Measurements from ENCODE around the gene DEXI.
"Not testable (repeated sequence)": the region's sequence is repeated elsewhere in the genome, so short reads cannot be mapped to it uniquely, and the experiment has no call there.

Gene DEXI

GRCh38 chr16:10951026-10951425 lies 8.8 kb upstream of the DEXI start:
- Histone ChIP-seq H3K4me3 (ENCODE audit: low read depth, low read length) (no peak overlapping the region), H3K9ac (ENCODE audit: low read length) (no peak overlapping the region), H3K27ac (ENCODE audit: low read depth, low read length) (no peak overlapping the region), H3K36me3 (ENCODE audit: control insufficient read depth, insufficient read depth, low read length) (no peaks in the 10 kb centered on the region), H3K27me3 (ENCODE audit: control insufficient read depth, insufficient read depth, low read length) (no peaks in the 10 kb centered on the region), H3K9me3 (ENCODE audit: control insufficient read depth, insufficient read depth, low read depth, low read length) (no peaks in the 10 kb centered on the region), H3K4me1 (ENCODE audit: control insufficient read depth, insufficient read depth, low read length) (peaks cover 52% of the 10 kb centered on the region)

GRCh38 chr16:10950393-10950792 lies 8.1 kb upstream of the DEXI start:
- Histone ChIP-seq H3K27ac (ENCODE audit: low read depth, low read length) (no peak overlapping the region), H3K9ac (ENCODE audit: low read length) (no peak overlapping the region)

DNA sequence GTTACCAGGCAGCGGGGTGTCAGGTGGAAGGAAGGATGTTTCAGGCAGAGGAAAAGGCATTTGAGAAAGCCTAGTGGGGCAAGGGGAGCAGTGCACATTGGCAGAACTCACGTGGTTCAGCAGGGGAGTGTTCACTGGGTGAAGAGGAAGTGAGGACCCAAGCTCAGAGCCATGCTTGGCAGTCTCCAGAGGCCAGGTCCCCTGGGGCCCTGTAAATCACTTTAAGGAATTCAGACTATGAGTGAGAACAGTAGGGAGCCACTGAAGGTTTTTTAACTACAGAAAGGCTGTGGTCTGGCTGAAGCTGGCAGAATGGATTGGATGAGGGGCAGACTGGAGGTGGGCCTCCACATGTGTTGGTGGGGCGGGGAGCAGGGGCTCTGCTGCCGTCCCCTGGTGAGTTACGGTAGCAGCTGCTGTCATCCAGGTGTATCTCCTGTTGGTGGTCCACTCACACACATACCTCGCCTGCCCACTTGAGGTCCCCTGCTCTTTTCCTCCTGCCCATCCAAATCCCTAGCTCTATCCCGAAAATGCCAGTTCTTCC lies 7.2 kb upstream of the DEXI start:
- Histone ChIP-seq H3K9ac (ENCODE audit: low read length) (no peak overlapping the region), H3K27ac (ENCODE audit: low read depth, low read length) (no peak overlapping the region), H3K36me3 (ENCODE audit: control insufficient read depth, insufficient read depth, low read length) (no peaks in the 10 kb centered on the region), H3K4me3 (ENCODE audit: low read depth, low read length) (no peak overlapping the region; the same call in 1 of the 2 replicates), H3K4me1 (ENCODE audit: control insufficient read depth, insufficient read depth, low read length) (peaks cover 64% of the 10 kb centered on the region), H3K27me3 (ENCODE audit: control insufficient read depth, insufficient read depth, low read length) (no peaks in the 10 kb centered on the region; the same call in 1 of the 2 replicates), H3K9me3 (ENCODE audit: control insufficient read depth, insufficient read depth, low read depth, low read length) (no peaks in the 10 kb centered on the region)

More at GRCh38 chr16:10950393-10950792, 8.1 kb upstream of the DEXI start:
- Histone ChIP-seq H3K9me3 (ENCODE audit: control insufficient read depth, insufficient read depth, low read depth, low read length) (no peaks in the 10 kb centered on the region), H3K36me3 (ENCODE audit: control insufficient read depth, insufficient read depth, low read length) (no peaks in the 10 kb centered on the region), H3K27me3 (ENCODE audit: control insufficient read depth, insufficient read depth, low read length) (no peaks in the 10 kb centered on the region), H3K4me1 (ENCODE audit: control insufficient read depth, insufficient read depth, low read length) (peaks cover 58% of the 10 kb centered on the region), H3K4me3 (ENCODE audit: low read depth, low read length) (no peak overlapping the region)

- Histone ChIP-seq H3K9me3 (ENCODE audit: control insufficient read depth, insufficient read depth, low read depth, low read length) (no peaks in the 10 kb centered on the region), H3K27ac (ENCODE audit: low read depth, low read length) (no peak overlapping the region), H3K27me3 (ENCODE audit: control insufficient read depth, insufficient read depth, low read length) (no peaks in the 10 kb centered on the region; the same call in 1 of the 2 replicates), H3K36me3 (ENCODE audit: control insufficient read depth, insufficient read depth, low read length) (no peaks in the 10 kb centered on the region), H3K4me3 (ENCODE audit: low read depth, low read length) (no peak overlapping the region), H3K4me1 (ENCODE audit: control insufficient read depth, insufficient read depth, low read length) (peaks cover 72% of the 10 kb centered on the region), H3K9ac (ENCODE audit: low read length) (no peak overlapping the region)
Observed at GRCh38 chr16:10947211-10947787, 5.0 kb upstream of the DEXI start.

DNA sequence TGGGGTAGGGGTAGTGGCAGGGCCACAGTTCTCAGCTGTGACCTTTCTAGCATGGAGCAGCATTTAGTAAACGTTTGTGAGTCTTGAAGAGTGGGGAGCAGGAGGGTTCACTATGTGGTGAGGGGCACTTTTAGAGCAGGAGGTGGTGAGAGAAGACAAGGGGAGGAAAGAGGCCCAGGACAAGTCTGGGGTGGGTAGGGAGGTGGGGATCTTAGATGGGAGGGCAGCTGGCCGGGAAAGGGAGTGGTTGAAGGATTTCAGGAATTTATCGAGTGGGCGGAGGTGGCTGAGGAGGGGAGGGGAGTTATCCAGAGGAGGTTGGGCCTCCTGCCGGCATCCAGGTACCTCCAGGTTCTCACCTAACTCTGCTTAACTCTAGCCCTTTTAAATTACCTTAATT lies 4.0 kb upstream of the DEXI start:
- Histone ChIP-seq H3K9me3 (ENCODE audit: control insufficient read depth, insufficient read depth, low read depth, low read length) (no peaks in the 10 kb centered on the region), H3K4me3 (ENCODE audit: low read depth, low read length) (peak overlapping the region; percentile 91), H3K36me3 (ENCODE audit: control insufficient read depth, insufficient read depth, low read length) (no peaks in the 10 kb centered on the region), H3K9ac (ENCODE audit: low read length) (peak overlapping the region; percentile 14), H3K27me3 (ENCODE audit: control insufficient read depth, insufficient read depth, low read length) (no peaks in the 10 kb centered on the region; the same call in 1 of the 2 replicates), H3K4me1 (ENCODE audit: control insufficient read depth, insufficient read depth, low read length) (peaks cover 67% of the 10 kb centered on the region), H3K27ac (ENCODE audit: low read depth, low read length) (no peak overlapping the region)

DNA sequence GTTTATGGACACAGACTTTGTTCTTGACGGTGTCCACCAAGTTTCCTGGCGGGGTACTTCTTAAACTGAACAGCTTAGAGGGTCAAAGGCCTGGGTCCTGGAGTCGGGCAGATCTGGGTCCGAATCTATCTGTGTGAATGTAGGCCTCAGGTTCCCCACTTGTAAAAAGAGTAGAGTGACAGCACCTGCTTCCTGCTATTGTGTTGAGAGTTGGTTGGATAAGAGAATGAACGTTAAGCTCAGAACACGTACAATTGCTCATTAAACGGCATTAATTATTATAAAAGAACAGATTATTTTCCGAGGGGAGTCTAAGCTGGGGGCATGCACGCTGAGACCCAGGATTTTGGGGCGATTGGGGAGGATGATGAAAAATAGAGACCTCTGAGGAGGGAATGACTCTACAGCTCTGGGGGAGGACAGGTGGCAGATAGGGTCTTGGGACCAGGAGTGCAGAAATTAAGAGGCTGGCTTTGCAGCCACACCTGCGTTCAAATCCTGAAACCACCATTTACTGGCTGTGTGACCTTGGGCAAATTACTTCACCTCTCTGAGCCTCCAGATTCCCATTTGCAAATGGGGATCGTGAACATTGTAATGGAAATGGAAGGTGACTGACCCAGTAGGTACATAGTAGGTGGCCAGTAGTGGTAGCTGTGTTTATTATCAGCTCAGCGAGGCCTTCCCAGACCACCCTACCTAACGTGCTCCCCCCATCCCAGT lies 3.0 kb upstream of the DEXI start:
- Histone ChIP-seq H3K36me3 (ENCODE audit: control insufficient read depth, insufficient read depth, low read length) (no peaks in the 10 kb centered on the region), H3K27ac (ENCODE audit: low read depth, low read length) (no peak overlapping the region), H3K9me3 (ENCODE audit: control insufficient read depth, insufficient read depth, low read depth, low read length) (no peaks in the 10 kb centered on the region), H3K9ac (ENCODE audit: low read length) (no peak overlapping the region), H3K27me3 (ENCODE audit: control insufficient read depth, insufficient read depth, low read length) (no peaks in the 10 kb centered on the region; the same call in 1 of the 2 replicates), H3K4me1 (ENCODE audit: control insufficient read depth, insufficient read depth, low read length) (peaks cover 65% of the 10 kb centered on the region), H3K4me3 (ENCODE audit: low read depth, low read length) (peak overlapping the region; percentile 91)

GRCh38 chr16:10944249-10945064 lies 2.2 kb upstream of the DEXI start, which contains the start of gene CLEC16A:
CLEC16A (plus strand) TSS chr16:10944564; CDS start chr16:10944718, 154 bp downstream.
- no peak within 1 kb of the TSS for H3K9ac ChIP-seq (ENCODE audit: low read length)
- H3K36me3 ChIP-seq (ENCODE audit: control insufficient read depth, insufficient read depth, low read length), result no peaks in the 10 kb centered on the region
- peak within 1 kb of the TSS; percentile 91 for H3K4me3 ChIP-seq (ENCODE audit: low read depth, low read length)
- no peaks in the 10 kb centered on the region; the same call in 1 of the 2 replicates for H3K27me3 ChIP-seq (ENCODE audit: control insufficient read depth, insufficient read depth, low read length)
- peaks cover 62% of the 10 kb centered on the region for H3K4me1 ChIP-seq (ENCODE audit: control insufficient read depth, insufficient read depth, low read length)
- no peak within 1 kb of the TSS; the same call in 1 of the 2 replicates for H3K27ac ChIP-seq (ENCODE audit: low read depth, low read length)
- no peaks in the 10 kb centered on the region for H3K9me3 ChIP-seq (ENCODE audit: control insufficient read depth, insufficient read depth, low read depth, low read length)

DNA sequence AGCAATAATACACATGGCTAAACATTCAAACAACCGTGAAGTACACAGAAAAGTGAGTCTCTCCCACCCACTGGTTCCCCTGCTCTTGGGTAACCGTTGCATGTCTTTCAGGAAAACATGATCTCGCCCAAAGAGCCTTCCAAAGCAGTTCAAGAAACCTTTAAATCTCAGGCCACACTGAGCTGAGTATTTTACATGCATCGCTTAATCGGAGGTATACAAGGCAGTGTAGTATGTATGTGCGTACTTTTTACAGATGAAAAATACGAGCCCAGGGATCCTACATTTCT lies 741 bp upstream of the DEXI start:
- peaks cover 48% of the 10 kb centered on the region for H3K4me1 ChIP-seq (ENCODE audit: control insufficient read depth, insufficient read depth, low read length)
- H3K9ac ChIP-seq (ENCODE audit: low read length), result no peak overlapping the region
- H3K27ac ChIP-seq (ENCODE audit: low read depth, low read length), result no peak overlapping the region
- H3K27me3 ChIP-seq (ENCODE audit: control insufficient read depth, insufficient read depth, low read length), result no peaks in the 10 kb centered on the region; the same call in 1 of the 2 replicates
- peak overlapping the region; percentile 79 for H3K4me3 ChIP-seq (ENCODE audit: low read depth, low read length)
- peaks cover 12% of the 10 kb centered on the region for H3K36me3 ChIP-seq (ENCODE audit: control insufficient read depth, insufficient read depth, low read length)
- H3K9me3 ChIP-seq (ENCODE audit: control insufficient read depth, insufficient read depth, low read depth, low read length), result no peaks in the 10 kb centered on the region

- not testable (repeated sequence) for H3K27ac ChIP-seq (ENCODE audit: low read depth, low read length); H3K9me3 ChIP-seq (ENCODE audit: control insufficient read depth, insufficient read depth, low read depth, low read length); H3K27me3 ChIP-seq (ENCODE audit: control insufficient read depth, insufficient read depth, low read length)
- Histone ChIP-seq H3K4me3 (ENCODE audit: low read depth, low read length) (peak overlapping the region; percentile 79), H3K36me3 (ENCODE audit: control insufficient read depth, insufficient read depth, low read length) (peaks cover 12% of the 10 kb centered on the region), H3K9ac (ENCODE audit: low read length) (peak overlapping the region; percentile 56), H3K4me1 (ENCODE audit: control insufficient read depth, insufficient read depth, low read length) (peaks cover 42% of the 10 kb centered on the region)
Observed at GRCh38 chr16:10941935-10942351, 325 bp downstream of the DEXI start.

- Histone ChIP-seq H3K4me1 (ENCODE audit: control insufficient read depth, insufficient read depth, low read length) (peaks cover 36% of the 10 kb centered on the region), H3K27ac (ENCODE audit: low read depth, low read length) (no peak overlapping the region), H3K4me3 (ENCODE audit: low read depth, low read length) (peak overlapping the region; percentile 79), H3K9me3 (ENCODE audit: control insufficient read depth, insufficient read depth, low read depth, low read length) (no peaks in the 10 kb centered on the region), H3K27me3 (ENCODE audit: control insufficient read depth, insufficient read depth, low read length) (no peaks in the 10 kb centered on the region; the same call in 1 of the 2 replicates), H3K9ac (ENCODE audit: low read length) (peak overlapping the region; percentile 56), H3K36me3 (ENCODE audit: control insufficient read depth, insufficient read depth, low read length) (peaks cover 15% of the 10 kb centered on the region)
Observed at GRCh38 chr16:10941127-10941933, 938 bp downstream of the DEXI start.

Data from HUES6 (cell line).